GM15510 (cell line): ENCODE data around the gene KSR1.

Experiments used
- POLR2A ChIP-seq: IDR thresholded peaks from 3 replicates; pipeline ENCODE4 v1.6.1; 2011; ENCODE audit warnings: borderline replicate concordance; ENCODE audit not compliant: insufficient read length; ENCODE audit errors: extremely low read depth

KSR1 gene

DNA sequence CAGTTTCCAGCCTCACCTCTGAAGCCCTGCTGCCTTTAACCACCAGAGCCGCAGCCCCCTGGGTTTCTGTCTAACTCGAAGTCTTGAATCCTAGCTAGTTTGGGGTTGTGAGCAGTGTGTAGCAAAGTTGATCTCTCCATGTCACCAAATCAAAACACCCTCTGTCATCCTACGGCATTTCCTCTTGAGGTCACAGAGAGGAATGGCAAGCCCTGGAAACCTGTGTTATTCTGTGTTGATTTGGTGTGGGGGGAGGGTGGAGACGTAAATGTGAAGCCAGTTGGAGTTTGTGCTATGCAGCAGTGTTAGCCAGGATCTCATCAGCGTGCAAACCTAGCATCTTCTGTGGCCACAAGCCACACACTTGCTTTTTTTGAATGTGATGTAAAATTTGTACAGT lies 169.6 kb downstream of the KSR1 start:
- no peak for TF ChIP-seq POLR2A

DNA sequence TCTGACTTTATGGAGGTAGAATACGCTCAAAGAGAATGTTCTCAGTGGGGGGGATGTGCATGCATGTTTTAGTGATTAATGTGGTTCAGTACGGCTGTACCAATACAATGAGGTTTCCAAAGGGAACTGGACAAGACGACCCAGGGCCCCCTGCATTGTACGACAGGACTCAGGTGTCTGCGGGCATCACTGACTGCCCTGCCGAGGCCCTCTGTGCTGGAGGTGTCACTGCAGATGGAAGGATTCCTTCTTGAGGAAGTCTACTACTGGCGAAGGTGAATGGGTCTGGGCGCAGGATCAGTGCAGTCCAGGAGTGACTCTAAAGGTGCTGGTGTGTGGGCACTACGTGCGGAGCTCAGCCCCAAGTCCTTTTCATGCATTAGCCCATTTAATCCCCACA lies 171.3 kb downstream of the KSR1 start:
- no peak for TF ChIP-seq POLR2A

DNA sequence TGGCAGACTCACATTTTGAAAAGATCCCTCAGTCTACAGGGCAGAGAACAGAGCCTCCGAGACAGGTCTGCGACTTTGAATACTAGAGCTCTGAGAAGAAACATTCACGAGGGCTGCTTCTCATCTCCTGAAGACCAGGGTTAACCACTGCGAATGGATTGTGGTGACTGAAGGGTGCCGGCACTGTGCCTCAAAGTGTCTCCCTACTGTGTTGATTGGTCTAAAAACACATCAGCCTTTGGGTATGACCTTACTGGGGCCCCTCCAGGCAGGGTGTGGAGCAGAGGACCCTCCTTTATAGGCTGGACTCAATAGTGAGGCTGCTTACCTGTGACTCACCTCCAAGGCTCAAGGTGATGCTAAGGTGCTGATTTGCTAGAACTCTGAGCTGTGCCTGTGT lies 172.1 kb downstream of the KSR1 start:
- TF ChIP-seq POLR2A, result no peak

DNA sequence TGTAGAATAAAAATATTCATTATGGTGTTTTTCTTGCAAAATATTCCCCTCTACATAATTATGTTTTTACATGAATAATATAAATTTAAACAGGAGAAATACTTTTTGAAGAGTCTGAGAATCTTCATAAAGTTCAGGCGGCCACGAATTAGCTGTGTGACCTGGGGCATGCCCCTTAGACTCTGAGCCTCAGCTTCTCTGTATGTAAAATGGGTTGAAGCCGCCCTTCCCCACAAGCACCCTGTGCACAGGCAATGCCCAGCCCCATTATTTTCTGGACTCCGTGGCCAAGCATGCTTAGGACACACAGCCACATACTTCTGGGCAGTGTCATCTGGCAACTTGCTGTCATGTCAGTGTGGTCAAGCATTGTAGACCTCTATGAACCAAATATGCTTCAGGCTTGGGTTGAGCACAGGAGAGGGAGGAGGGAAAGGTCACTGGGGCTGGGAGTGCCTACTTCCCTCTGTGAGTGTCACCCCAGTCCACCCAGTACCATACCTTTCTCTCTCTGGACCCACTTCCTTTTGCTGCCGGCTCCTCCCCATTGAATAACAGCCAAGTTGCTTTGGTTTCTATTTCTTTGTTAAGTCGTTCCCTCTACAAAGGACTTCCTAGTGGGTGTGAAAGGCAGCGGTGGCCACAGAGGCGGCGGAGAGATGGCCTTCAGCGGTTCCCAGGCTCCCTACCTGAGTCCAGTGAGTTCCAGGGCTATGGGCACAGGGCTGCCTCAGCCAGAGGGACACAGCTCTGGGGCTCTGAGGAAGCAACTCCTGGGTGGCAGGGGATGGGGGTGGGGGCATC lies 174.6 kb downstream of the KSR1 start, which contains the start of gene LGALS9:
TSS of gene LGALS9 (plus strand) at position 582 of the 804 bp plus-strand sequence. CDS start at position 660, 78 bp downstream.
- TF ChIP-seq POLR2A, result peak; percentile 37

DNA sequence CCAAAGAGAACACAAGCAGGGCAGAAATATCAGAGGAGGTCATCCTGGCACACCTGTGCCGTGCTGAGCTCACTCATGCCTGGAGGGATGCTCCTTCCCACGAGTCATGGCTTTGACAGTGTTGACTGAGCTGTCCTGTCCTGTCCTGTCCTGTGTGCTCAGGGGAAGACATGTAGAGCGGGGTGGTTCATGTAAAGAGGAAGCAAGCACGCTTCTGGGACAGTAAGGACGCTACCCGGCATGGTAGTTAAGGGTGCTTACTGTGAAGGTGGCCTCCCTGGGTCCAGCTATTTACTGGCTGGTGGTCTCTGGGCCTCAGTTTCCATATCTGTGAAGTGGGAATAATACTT lies 175.1 kb downstream of the KSR1 start:
- no peak for TF ChIP-seq POLR2A

DNA sequence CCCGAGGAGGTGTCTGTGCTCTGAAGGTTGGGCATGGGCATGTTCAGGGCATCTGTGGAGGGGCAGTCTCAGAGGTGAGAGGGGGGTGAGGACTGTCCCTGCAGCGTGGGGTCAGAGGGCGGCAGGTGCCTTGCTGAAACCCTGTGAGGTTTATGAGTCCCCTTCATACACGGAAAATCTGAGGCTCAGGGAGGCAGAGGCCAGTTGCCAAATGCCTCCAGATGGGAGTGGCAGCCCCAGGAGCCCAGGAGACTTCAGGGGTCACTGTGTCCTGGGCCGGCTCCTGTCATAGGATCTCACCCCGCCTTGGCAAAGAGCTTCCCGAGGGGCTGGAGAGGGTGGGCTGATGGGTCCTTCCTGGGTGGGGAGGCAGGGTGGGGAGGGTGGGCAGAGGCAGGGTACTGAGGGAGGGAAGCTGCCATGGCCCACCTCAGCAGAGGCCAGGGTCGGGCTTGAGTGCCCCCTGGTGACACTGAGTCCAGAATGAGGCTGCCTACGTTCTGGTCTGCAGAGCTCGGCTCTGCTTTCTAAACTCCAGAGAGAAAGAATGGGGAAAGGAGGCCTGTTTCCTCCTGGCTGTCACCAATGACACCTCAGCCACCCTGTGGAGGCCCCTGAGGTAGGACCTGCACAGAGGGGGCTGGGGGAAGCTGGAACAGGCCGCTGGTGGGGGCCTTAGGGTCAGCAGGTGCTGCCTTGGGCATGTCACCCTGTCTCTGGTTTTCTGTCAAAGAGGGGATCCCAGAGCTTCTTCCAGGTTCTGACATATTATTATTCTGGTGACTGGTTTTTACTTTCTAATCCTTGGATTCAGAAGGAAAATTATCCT lies 175.9 kb downstream of the KSR1 start:
- no peak for TF ChIP-seq POLR2A

DNA sequence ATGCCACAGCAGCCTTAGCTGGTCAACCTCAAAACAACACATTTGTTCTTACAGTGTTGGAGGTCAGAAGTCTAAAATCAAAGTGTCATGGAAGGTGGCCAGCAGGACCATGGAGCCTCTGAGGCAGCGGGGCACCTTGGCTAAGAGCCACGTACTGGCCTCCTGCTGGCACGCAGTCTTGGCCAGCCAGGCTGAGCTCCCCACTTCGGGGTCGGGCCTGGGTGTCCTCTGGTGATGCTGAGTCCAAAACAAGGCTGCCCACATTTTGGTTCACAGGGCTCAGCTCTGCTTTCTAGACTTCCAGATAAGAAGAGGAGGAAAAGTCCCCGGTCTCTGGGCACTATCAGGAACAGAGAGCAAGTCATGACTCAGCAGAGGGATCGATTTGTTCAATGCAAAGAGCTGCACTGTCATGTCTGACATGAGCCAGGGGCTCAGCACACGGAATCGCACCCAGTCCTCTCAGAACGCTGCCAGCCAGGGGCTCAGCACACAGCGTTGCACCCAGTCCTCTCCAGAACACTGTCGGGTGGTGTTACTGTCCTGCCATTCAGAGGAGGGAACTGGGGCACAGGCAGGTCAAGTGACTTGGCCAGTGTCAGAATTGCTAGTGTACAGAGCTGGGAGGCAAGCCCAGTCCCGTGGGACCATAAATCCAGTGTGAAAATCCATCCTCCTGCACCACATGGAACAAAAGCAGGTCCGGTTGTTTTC lies 177.2 kb downstream of the KSR1 start:
- no peak for TF ChIP-seq POLR2A

DNA sequence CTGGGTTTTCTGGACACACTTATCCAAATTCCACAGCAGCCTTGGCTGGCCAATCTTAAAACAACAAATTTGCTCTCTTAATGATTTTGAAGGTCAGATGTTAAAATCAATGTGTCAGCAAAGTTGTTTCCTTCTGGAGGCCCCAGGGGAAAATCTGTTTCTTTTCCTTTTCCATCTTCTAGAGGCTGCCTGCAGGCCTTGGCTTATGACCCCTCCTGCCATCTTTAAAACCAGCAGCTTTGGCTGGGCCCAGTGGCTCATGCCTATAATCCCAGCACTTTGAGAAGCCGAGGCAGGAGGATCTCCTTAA lies 177.7 kb downstream of the KSR1 start:
- no peak for TF ChIP-seq POLR2A

DNA sequence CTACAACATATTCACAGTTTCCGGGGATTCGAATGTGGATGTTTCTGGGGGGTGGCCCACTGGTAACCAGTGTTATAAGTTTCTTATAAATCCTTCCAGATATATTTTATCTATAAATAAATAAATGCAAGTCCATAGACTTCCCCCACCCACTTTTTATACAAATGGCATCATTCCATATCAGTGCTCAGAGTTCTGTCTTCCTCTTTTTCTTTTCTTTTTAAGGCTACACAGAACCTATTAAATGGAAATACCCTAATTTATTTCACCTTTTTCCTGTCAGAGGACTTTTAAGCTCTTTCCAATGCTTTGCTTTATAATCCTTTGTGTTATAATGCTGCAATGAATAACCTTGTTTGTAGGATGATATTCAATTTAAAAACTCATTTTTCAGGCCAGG lies 178.5 kb downstream of the KSR1 start:
- TF ChIP-seq POLR2A, result no peak

DNA sequence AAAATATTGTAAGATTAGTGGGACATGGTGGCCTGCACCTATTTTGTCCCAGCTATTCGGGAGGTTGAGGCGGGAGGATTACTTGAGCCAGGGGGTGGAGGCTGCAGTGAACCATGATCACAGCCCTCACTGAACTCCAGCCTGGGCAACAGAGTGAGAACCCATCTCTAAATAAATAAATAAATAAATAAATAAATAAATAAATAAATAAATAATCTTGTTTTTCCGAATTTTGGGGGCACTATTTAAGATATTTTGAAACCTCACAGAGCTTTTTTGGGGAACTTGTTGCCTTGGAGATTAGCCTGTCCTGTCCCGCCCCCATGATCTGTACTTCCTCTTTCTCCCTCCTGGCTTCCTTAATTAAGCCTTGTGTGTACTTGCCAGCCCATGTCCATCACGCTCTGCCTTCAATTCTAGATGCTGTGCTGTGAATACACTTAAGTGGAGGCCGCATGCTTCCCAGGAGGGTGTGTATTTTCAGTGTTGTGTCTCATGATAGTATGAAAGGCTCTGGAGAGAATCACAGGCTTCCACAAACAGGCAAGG lies 179.1 kb downstream of the KSR1 start:
- no peak for TF ChIP-seq POLR2A

DNA sequence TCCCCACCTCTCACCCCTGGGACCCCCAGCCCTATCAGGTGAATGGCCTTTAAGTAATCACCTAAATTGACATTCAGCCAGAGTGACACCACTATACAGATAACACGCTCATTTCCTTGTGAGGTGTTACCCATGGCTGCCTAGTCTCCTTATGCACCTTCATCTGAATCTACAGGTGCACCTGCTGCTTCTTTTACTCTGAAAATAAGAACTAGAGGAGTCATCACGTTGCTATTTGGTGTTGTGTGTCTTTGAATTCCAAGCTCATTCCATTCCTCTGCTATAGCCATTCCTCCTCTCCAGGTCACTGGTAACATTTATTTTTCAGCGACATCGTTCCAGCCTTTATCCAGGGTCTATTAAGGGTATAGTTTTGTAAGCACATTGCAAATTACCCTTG lies 184.5 kb downstream of the KSR1 start:
- TF ChIP-seq POLR2A, result no peak

DNA sequence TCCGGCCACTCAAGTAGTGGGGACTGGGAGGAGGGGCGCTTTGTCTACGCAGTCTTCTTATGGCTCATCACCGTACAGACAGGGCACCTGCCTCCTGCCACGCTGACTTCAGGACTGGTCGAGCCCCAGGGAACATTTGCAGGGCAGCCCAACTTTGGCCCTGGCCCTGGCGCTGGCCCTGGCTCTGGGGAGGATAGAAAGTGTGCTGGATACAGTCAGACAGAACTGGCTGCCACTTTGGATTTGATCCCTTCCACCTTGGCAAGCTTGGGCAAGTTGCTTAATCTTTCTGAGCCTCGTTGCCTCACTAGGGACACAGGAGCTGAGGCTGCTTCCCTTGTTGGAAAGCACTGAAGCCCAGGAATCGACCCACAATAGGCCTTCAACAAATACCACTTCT lies 188.3 kb downstream of the KSR1 start:
- TF ChIP-seq POLR2A, result no peak

DNA sequence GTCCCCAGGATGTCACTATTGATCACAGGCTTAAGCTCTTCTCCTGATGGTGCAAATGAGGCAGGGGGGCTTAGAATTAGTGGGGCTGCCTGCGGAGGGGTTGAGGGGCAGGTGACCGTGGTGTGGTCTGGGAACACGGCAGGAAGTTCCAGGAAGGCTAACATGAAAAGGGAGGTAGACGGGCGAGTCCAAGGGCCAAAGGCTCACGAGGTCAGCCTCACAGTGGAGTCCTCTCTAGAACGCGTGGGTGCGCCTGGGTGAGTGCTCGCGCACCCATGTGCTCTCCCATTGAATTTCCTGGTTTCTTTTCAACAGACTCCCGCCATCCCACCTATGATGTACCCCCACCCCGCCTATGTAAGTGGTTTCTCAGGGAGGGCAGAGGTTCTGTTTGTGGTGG lies 190.0 kb downstream of the KSR1 start:
- TF ChIP-seq POLR2A, result no peak

DNA sequence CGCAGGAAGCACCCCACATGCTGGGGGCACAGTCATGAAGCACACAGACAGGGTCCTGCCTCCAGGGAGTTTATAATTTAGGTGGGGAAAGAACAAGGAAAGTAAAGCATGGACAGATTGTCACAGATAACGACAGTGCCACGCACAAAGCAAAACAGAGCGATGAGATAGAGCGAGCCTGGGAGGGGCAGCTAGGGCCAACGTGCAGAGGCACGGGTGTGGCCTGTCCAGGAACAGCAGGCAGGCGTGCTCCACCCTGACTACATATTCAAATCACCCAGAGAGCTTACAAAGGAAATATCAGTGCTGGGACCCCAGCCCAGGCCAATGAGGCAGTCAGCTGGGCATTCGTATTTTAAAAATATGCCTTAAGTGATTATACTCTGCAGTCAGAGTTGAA lies 191.5 kb downstream of the KSR1 start:
- no peak for TF ChIP-seq POLR2A

DNA sequence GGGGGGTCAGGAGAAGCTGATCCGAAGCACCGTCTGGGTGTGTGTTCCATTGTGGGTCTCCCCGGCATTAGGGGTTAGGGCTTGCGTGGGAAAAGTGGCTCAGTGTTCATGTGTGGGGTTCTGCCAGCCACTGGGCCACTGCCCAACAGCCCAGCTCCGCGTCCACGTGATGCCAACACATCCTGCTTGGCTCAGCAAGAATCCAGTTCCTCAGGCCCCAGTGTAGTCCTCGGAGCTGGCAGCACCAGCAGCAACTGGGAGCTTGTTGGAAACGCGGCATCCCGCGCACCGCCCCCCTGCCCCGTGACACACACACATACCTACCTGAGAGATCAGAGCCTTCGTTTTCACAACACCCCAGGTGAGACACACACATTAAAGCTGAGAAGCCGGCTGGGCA lies 193.7 kb downstream of the KSR1 start:
- no peak for TF ChIP-seq POLR2A

DNA sequence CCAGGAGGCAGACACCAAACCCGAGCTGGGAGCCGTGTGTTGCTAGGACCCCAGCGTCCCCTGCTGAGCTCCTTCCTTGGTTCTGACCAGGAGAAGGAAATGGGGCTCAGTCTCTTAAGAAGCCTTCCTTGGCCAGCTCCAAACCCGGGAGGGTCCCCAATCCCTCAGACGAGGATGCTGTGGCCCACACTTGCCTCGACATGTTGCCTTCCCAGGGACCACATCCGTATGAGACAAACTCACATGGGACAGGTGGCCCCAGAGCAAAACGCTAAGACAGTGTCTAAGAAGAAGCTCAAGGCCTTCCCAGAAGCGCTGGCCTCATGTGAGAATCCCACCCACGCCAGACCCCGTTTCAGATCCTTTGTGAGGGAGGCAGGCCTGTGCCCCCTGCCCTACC lies 194.6 kb downstream of the KSR1 start:
- no peak for TF ChIP-seq POLR2A
